Measurements from ENCODE around the gene COL16A1. TPM values are rescaled to one million over a fixed set of nuclear protein-coding genes. Genes with fewer than 3 reads are reported as not detected.
A peak's percentile ranks its signal among the peaks of the same experiment; 100 is the strongest.

Gene COL16A1
- total and polyA plus RNA-seq, 3 experiments from 2014 or later, result 0.85 TPM; not detected in 2

DNA sequence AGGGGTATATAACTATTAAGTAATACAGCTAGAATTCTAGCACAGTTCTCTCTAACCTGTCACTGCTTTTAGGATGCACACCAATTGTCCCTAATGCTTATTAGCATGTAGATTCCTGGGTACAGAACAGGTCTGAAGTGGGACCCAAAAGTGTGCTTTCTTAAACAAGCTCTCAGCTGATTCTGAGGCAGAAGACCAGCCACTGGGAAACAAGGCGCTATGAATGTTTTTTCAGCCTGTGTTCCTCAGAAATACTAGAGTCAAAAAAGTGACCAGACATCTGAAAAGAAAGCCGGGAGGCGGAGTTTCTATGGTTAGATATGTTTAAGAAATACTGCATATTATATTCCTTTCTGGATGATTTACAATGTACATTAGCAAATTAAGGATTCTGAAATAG lies 60.9 kb downstream of the COL16A1 start:
- peaks cover 35 to 44% (median 42%) of the 10 kb centered on the region in 3 donors for H3K4me1 Mint-ChIP-seq
- ChIA-PET POLR2A (no interaction called here), CTCF (interaction anchor here (1.1 to 2.3 kb wide), 2 partner anchors 146 to 861 kb away, joined by 4 to 9 read pairs; no protein-coding TSS in a partner anchor)
- Histone ChIP-seq H3K4me3 (ENCODE audit: low read length) (no peak overlapping the region), H3K36me3 (ENCODE audit: insufficient read depth, low read length) (peaks cover 4% of the 10 kb centered on the region), H3K27me3 (ENCODE audit: insufficient read depth, low read length, poor library complexity, severe bottlenecking) (no peaks in the 10 kb centered on the region), H3K4me1 (ENCODE audit: insufficient read depth, low read length) (peaks cover 58% of the 10 kb centered on the region), H3K27ac (ENCODE audit: low read depth, low read length) (no peak overlapping the region), H3K9me3 (ENCODE audit: low read length) (no peaks in the 10 kb centered on the region)
- peaks cover 0 to 15% (median 3%) of the 10 kb centered on the region in 3 donors for H3K36me3 Mint-ChIP-seq
- DNase-seq, result no peak
- H3K27me3 Mint-ChIP-seq, result no peaks in the 10 kb centered on the region
- no peaks in the 10 kb centered on the region for H3K9me3 Mint-ChIP-seq
- H3K4me3 Mint-ChIP-seq, result peak overlapping the region in 4 of 7 donors; percentile 22 to 100 (median 66)
- peak overlapping the region in 3 of 8 donors; percentile 43 to 100 (median 64) for H3K27ac Mint-ChIP-seq

DNA sequence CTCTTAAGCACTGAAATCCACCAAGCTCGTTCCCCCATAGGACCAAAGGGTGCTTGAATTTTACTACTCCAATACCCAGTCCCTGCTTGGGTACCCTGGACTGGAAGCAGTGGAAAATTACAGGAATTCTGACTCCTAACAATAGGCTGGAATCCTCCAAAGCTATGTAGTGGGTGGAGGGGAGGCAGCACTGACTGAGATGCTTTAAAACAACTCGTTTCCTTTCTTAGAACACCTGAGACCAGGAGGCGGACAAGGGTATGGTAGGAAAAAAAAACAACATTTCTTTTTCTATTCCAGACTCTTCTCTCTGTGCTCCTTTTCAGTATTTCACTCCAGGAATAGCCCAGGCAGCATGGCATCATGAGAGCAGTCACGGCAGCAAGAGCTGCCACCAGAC lies 61.5 kb downstream of the COL16A1 start:
- peaks cover 4% of the 10 kb centered on the region for H3K36me3 ChIP-seq (ENCODE audit: insufficient read depth, low read length)
- ChIA-PET POLR2A (no interaction called here), CTCF (interaction anchor here (1.1 to 2.3 kb wide), 2 partner anchors 147 to 860 kb away, joined by 4 to 9 read pairs; no protein-coding TSS in a partner anchor)
- no peaks in the 10 kb centered on the region for H3K9me3 ChIP-seq (ENCODE audit: low read length)
- H3K4me1 Mint-ChIP-seq, result peaks cover 40 to 44% (median 42%) of the 10 kb centered on the region in 3 donors
- H3K27me3 ChIP-seq (ENCODE audit: insufficient read depth, low read length, poor library complexity, severe bottlenecking), result no peaks in the 10 kb centered on the region
- no peaks in the 10 kb centered on the region for H3K9me3 Mint-ChIP-seq
- H3K27me3 Mint-ChIP-seq, result no peaks in the 10 kb centered on the region
- peaks cover 0 to 15% (median 3%) of the 10 kb centered on the region in 3 donors for H3K36me3 Mint-ChIP-seq
- peaks cover 58% of the 10 kb centered on the region for H3K4me1 ChIP-seq (ENCODE audit: insufficient read depth, low read length)
- no peak overlapping the region for H3K27ac ChIP-seq (ENCODE audit: low read depth, low read length)
- peak overlapping the region in 2 of 7 donors; percentile 22 to 27 for H3K4me3 Mint-ChIP-seq
- H3K27ac Mint-ChIP-seq, result no peak overlapping the region
- no peak overlapping the region for H3K4me3 ChIP-seq (ENCODE audit: low read length)
- DNase-seq, result no peak

DNA sequence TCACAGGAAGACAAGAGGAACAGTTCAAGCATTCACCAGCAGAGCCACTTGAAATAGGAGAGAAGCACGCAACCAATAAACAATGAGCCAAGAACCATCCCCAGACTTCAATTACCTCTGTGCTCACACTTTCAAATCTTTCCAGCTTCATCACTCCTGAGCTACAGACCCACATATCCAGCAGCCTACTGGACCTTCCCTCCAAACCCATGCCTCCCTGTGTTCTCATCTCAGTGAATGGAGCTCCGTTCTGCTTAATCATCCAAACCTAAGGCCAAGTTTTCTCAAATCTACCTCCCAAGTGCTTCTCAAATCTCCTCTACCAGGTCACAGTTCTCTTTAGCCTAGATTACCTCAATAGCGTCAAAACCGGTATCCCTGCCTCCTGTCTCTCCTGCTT lies 62.9 kb downstream of the COL16A1 start:
- H3K4me1 ChIP-seq (ENCODE audit: insufficient read depth, low read length), result peaks cover 57% of the 10 kb centered on the region
- CTCF ChIA-PET, result no interaction called here
- POLR2A ChIA-PET, result no interaction called here
- H3K36me3 Mint-ChIP-seq, result peaks cover 0 to 20% (median 3%) of the 10 kb centered on the region in 3 donors
- no peak for DNase-seq
- no peak overlapping the region for H3K27ac ChIP-seq (ENCODE audit: low read depth, low read length)
- no peaks in the 10 kb centered on the region for H3K27me3 Mint-ChIP-seq
- no peaks in the 10 kb centered on the region for H3K9me3 ChIP-seq (ENCODE audit: low read length)
- H3K36me3 ChIP-seq (ENCODE audit: insufficient read depth, low read length), result peaks cover 4% of the 10 kb centered on the region
- no peak overlapping the region for H3K27ac Mint-ChIP-seq
- H3K4me3 Mint-ChIP-seq, result no peak overlapping the region
- peaks cover 29 to 46% (median 36%) of the 10 kb centered on the region in 3 donors for H3K4me1 Mint-ChIP-seq
- no peak overlapping the region for H3K4me3 ChIP-seq (ENCODE audit: low read length)
- no peaks in the 10 kb centered on the region for H3K9me3 Mint-ChIP-seq
- no peaks in the 10 kb centered on the region for H3K27me3 ChIP-seq (ENCODE audit: insufficient read depth, low read length, poor library complexity, severe bottlenecking)

DNA sequence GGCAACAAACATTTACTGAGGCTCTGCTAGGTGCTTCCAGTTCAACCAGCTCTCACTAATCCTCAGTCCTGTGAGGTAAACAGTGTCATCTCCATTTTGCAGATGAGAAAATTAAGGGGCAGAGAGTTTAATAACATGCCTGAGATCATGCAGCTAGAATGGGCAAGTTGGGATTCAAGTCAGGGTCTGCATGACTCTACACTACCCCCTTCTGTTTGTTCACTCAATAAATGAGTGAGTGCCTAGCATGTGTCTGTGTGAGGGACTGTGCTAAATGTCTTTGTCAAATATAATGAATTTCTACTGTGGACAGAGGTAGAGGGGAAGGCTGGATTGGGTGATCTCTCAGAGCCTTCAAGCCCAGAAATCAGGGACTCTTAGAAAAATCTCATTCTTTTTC lies 63.6 kb downstream of the COL16A1 start:
- ChIA-PET POLR2A (no interaction called here), CTCF (interaction anchor here (1.2 kb wide), 1 partner anchor 12 kb away, joined by 3 read pairs; no protein-coding TSS in a partner anchor)
- no peak overlapping the region for H3K4me3 Mint-ChIP-seq

DNA sequence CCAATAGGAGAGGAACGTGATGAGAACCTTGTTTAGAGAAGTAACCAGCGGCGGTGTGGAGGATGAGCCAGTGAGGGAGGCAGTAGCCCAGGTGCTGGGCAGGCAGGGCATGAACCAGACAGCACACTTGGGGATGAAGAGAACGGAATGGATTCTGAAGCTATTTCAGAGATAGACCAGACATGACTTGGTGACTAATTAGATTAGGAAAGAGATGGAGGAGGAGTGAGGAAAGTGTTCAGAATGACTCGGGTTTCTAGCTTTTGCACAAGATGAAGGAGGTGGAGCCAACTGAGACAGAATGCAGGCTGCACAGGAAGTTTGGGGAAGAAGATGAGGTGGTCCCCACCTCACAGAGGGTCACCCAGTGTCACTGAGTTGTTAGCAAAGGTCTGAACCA lies 64.3 kb downstream of the COL16A1 start:
- H3K27me3 ChIP-seq (ENCODE audit: insufficient read depth, low read length, poor library complexity, severe bottlenecking), result no peaks in the 10 kb centered on the region
- H3K36me3 Mint-ChIP-seq, result peaks cover 0 to 24% (median 3%) of the 10 kb centered on the region in 3 donors
- peaks cover 9% of the 10 kb centered on the region for H3K36me3 ChIP-seq (ENCODE audit: insufficient read depth, low read length)
- ChIA-PET POLR2A (no interaction called here), CTCF (interaction anchor here (1.2 kb wide), 1 partner anchor 12 kb away, joined by 3 read pairs; no protein-coding TSS in a partner anchor)
- DNase-seq, result no peak
- H3K27ac ChIP-seq (ENCODE audit: low read depth, low read length), result no peak overlapping the region
- no peaks in the 10 kb centered on the region for H3K27me3 Mint-ChIP-seq
- H3K4me3 Mint-ChIP-seq, result no peak overlapping the region
- no peak overlapping the region for H3K27ac Mint-ChIP-seq
- no peaks in the 10 kb centered on the region for H3K9me3 Mint-ChIP-seq
- peaks cover 16 to 37% (median 22%) of the 10 kb centered on the region in 3 donors for H3K4me1 Mint-ChIP-seq
- no peaks in the 10 kb centered on the region for H3K9me3 ChIP-seq (ENCODE audit: low read length)
- no peak overlapping the region for H3K4me3 ChIP-seq (ENCODE audit: low read length)
- H3K4me1 ChIP-seq (ENCODE audit: insufficient read depth, low read length), result peaks cover 48% of the 10 kb centered on the region

More for the DNA sequence above, 63.6 kb downstream of the COL16A1 start:
- H3K27ac Mint-ChIP-seq, result no peak overlapping the region
- H3K27me3 Mint-ChIP-seq, result no peaks in the 10 kb centered on the region
- DNase-seq, result no peak
- Histone ChIP-seq H3K27ac (ENCODE audit: low read depth, low read length) (no peak overlapping the region), H3K4me3 (ENCODE audit: low read length) (no peak overlapping the region), H3K9me3 (ENCODE audit: low read length) (no peaks in the 10 kb centered on the region), H3K4me1 (ENCODE audit: insufficient read depth, low read length) (peaks cover 50% of the 10 kb centered on the region), H3K27me3 (ENCODE audit: insufficient read depth, low read length, poor library complexity, severe bottlenecking) (no peaks in the 10 kb centered on the region), H3K36me3 (ENCODE audit: insufficient read depth, low read length) (peaks cover 4% of the 10 kb centered on the region)
- H3K4me1 Mint-ChIP-seq, result peaks cover 21 to 43% (median 28%) of the 10 kb centered on the region in 3 donors
- peaks cover 0 to 25% (median 3%) of the 10 kb centered on the region in 3 donors for H3K36me3 Mint-ChIP-seq
- H3K9me3 Mint-ChIP-seq, result no peaks in the 10 kb centered on the region

DNA sequence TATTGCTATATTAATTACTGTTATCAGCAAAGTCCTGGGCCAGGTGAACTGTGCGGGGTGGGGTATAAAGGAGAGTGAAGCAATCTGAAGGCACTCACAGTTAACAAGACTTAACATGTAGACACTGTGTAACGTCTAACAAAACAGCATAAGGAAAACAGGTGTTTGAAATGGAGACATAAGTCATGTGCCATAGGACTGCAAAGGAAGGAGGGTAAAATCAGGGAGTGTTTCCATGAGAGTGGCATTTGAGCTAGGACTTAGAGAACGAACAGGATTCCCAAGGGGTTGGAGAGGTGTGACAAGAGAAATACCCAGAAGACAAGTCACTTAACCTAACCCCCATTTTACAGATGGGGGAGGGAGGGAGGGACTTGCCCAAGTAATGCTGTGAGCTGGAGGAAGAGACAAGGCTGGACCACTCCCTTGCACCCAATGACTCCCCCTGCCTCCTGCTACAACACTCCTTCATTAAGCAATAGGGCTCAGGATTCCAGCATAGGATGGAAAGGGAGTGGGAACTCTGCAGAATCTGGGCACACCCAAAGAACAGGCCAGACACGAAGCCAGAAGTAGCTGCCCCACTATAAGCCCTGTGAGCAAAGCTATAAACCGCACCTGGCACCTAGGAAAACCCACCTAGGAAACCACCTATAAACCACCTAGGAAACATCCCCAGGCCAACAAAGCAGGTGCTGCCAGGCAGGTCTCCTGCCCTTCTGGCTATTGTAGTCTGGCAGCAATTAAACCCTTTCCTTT lies 65.7 kb downstream of the COL16A1 start:
- H3K4me3 Mint-ChIP-seq, result peak overlapping the region in 1 of 7 donors; percentile 2
- DNase-seq, result no peak
- H3K4me1 Mint-ChIP-seq, result peaks cover 4 to 25% (median 9%) of the 10 kb centered on the region in 3 donors
- Histone ChIP-seq H3K4me3 (ENCODE audit: low read length) (no peak overlapping the region), H3K36me3 (ENCODE audit: insufficient read depth, low read length) (peaks cover 12% of the 10 kb centered on the region), H3K27ac (ENCODE audit: low read depth, low read length) (no peak overlapping the region), H3K27me3 (ENCODE audit: insufficient read depth, low read length, poor library complexity, severe bottlenecking) (no peaks in the 10 kb centered on the region), H3K9me3 (ENCODE audit: low read length) (no peaks in the 10 kb centered on the region), H3K4me1 (ENCODE audit: insufficient read depth, low read length) (peaks cover 37% of the 10 kb centered on the region)
- H3K36me3 Mint-ChIP-seq, result peaks cover 0 to 31% (median 4%) of the 10 kb centered on the region in 3 donors
- ChIA-PET POLR2A (no interaction called here), CTCF (interaction anchor here (0.7 to 1.0 kb wide), 2 partner anchors 26 to 313 kb away, joined by 3 to 4 read pairs; no protein-coding TSS in a partner anchor)
- H3K27ac Mint-ChIP-seq, result peak overlapping the region in 4 of 8 donors; percentile 6 to 66 (median 20)
- no peaks in the 10 kb centered on the region for H3K27me3 Mint-ChIP-seq
- H3K9me3 Mint-ChIP-seq, result no peaks in the 10 kb centered on the region

DNA sequence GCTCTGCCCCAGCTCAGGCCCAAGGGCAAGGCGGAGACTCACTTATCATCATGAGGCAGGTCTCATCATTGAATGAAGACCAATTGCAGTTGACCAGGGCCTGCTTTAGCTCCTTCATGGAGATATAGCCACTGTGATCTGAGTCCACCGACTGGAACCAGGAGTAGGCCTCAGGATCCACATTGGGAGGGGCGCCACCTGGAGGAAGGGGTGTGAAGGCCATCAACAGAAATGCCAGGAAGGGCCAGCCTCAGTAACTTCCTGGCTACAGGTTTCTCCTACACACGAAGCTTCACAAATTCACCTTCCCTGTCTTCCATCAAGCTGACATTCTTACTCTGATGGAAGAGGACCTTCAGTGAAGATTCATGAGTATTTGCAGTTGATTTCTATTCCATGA lies 70.7 kb downstream of the COL16A1 start:
- H3K9me3 Mint-ChIP-seq, result no peaks in the 10 kb centered on the region
- Histone ChIP-seq H3K36me3 (ENCODE audit: insufficient read depth, low read length) (peaks cover 44% of the 10 kb centered on the region), H3K4me1 (ENCODE audit: insufficient read depth, low read length) (no peaks in the 10 kb centered on the region), H3K27me3 (ENCODE audit: insufficient read depth, low read length, poor library complexity, severe bottlenecking) (no peaks in the 10 kb centered on the region), H3K27ac (ENCODE audit: low read depth, low read length) (no peak overlapping the region), H3K4me3 (ENCODE audit: low read length) (no peak overlapping the region), H3K9me3 (ENCODE audit: low read length) (no peaks in the 10 kb centered on the region)
- peaks cover 0 to 23% (median 0%) of the 10 kb centered on the region in 3 donors for H3K4me1 Mint-ChIP-seq
- POLR2A ChIA-PET, result no interaction called here
- H3K4me3 Mint-ChIP-seq, result no peak overlapping the region
- H3K36me3 Mint-ChIP-seq, result peaks cover 0 to 77% (median 11%) of the 10 kb centered on the region in 3 donors
- H3K27ac Mint-ChIP-seq, result peak overlapping the region in 2 of 8 donors; percentile 27 to 69
- CTCF ChIA-PET, result no interaction called here
- H3K27me3 Mint-ChIP-seq, result no peaks in the 10 kb centered on the region
- DNase-seq, result no peak

DNA sequence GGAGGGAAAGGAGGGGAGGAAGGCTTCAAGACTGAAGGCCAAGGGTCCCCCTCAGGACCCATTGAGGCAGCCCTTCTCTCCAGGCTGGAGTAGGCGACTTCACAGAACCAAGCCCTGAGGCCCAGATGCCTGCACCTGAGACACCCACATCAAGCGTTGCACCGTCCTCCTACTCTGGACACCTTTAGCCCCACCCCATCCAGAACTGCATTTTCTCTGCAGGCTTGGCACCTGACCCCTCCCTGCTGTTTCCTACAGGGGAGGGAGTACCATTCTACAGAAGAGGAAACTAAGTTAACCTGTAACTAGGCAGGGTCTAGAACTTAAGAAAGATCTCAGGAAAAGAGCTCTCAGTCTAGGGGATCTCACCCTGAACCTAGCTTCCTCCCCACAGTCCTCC lies 71.2 kb downstream of the COL16A1 start:
- ChIA-PET CTCF (no interaction called here), POLR2A (no interaction called here)
- DNase-seq, result no peak
- Histone ChIP-seq H3K27me3 (ENCODE audit: insufficient read depth, low read length, poor library complexity, severe bottlenecking) (no peaks in the 10 kb centered on the region), H3K36me3 (ENCODE audit: insufficient read depth, low read length) (peaks cover 48% of the 10 kb centered on the region), H3K27ac (ENCODE audit: low read depth, low read length) (no peak overlapping the region), H3K4me3 (ENCODE audit: low read length) (no peak overlapping the region), H3K9me3 (ENCODE audit: low read length) (no peaks in the 10 kb centered on the region), H3K4me1 (ENCODE audit: insufficient read depth, low read length) (no peaks in the 10 kb centered on the region)
- peak overlapping the region in 2 of 8 donors; percentile 27 to 69 for H3K27ac Mint-ChIP-seq
- no peaks in the 10 kb centered on the region for H3K9me3 Mint-ChIP-seq
- H3K36me3 Mint-ChIP-seq, result peaks cover 0 to 82% (median 14%) of the 10 kb centered on the region in 3 donors
- peaks cover 0 to 19% (median 0%) of the 10 kb centered on the region in 3 donors for H3K4me1 Mint-ChIP-seq
- H3K27me3 Mint-ChIP-seq, result no peaks in the 10 kb centered on the region
- H3K4me3 Mint-ChIP-seq, result no peak overlapping the region

All from CD8-positive, alpha-beta memory T cell (primary cell).